ENCODE data around the gene CKAP2L. TPM values are rescaled to one million over a fixed set of nuclear protein-coding genes. Genes with fewer than 3 reads are reported as not detected.
"Not testable (repeated sequence)": the region's sequence is repeated elsewhere in the genome, so short reads cannot be mapped to it uniquely, and the experiment has no call there.

Gene CKAP2L
- total RNA-seq, 1 donor from 2014 or later, result 0.26 TPM

GRCh38 chr2:112712465-112712864 lies 51.9 kb downstream of the CKAP2L start:
- no peak for DNase-seq (ENCODE audit: low read depth)
- peaks cover 3% of the 10 kb centered on the region for H3K27me3 ChIP-seq (ENCODE audit: control insufficient read depth, insufficient read depth, low read length)
- no peaks in the 10 kb centered on the region for H3K36me3 ChIP-seq (ENCODE audit: control insufficient read depth, insufficient read depth, low read length)
- no peak for FAIRE-seq
- no peak for TF ChIP-seq CTCF (IDR thresholded peaks at IDR 0.05; ENCODE audit: insufficient read depth, low read length, severe bottlenecking)
- no peak overlapping the region for H3K4me3 ChIP-seq (ENCODE audit: low read depth, low read length)

- DNase-seq (ENCODE audit: low read depth), result no peak
- Histone ChIP-seq H3K27me3 (ENCODE audit: control insufficient read depth, insufficient read depth, low read length) (peaks cover 3% of the 10 kb centered on the region), H3K36me3 (ENCODE audit: control insufficient read depth, insufficient read depth, low read length) (no peaks in the 10 kb centered on the region), H3K4me3 (ENCODE audit: low read depth, low read length) (no peak overlapping the region)
- TF ChIP-seq CTCF (IDR thresholded peaks at IDR 0.05; ENCODE audit: insufficient read depth, low read length, severe bottlenecking), result no peak
- no peak for FAIRE-seq
Observed at GRCh38 chr2:112710956-112711750, 53.3 kb downstream of the CKAP2L start.

- TF ChIP-seq CTCF (IDR thresholded peaks at IDR 0.05; ENCODE audit: insufficient read depth, low read length, severe bottlenecking), result no peak
- Histone ChIP-seq H3K36me3 (ENCODE audit: control insufficient read depth, insufficient read depth, low read length) (no peaks in the 10 kb centered on the region), H3K4me3 (ENCODE audit: low read depth, low read length) (no peak overlapping the region), H3K27me3 (ENCODE audit: control insufficient read depth, insufficient read depth, low read length) (peaks cover 3% of the 10 kb centered on the region)
- FAIRE-seq (no peak), DNase-seq (ENCODE audit: low read depth) (no peak)
Observed at GRCh38 chr2:112709703-112710102, 54.7 kb downstream of the CKAP2L start.

- no peak for TF ChIP-seq CTCF (IDR thresholded peaks at IDR 0.05; ENCODE audit: insufficient read depth, low read length, severe bottlenecking)
- peaks cover 3% of the 10 kb centered on the region for H3K27me3 ChIP-seq (ENCODE audit: control insufficient read depth, insufficient read depth, low read length)
- no peak overlapping the region for H3K4me3 ChIP-seq (ENCODE audit: low read depth, low read length)
- DNase-seq (ENCODE audit: low read depth) (no peak), FAIRE-seq (no peak)
- no peaks in the 10 kb centered on the region for H3K36me3 ChIP-seq (ENCODE audit: control insufficient read depth, insufficient read depth, low read length)
Observed at GRCh38 chr2:112708968-112709367, 55.4 kb downstream of the CKAP2L start.

- H3K4me3 ChIP-seq (ENCODE audit: low read depth, low read length); H3K36me3 ChIP-seq (ENCODE audit: control insufficient read depth, insufficient read depth, low read length); H3K27me3 ChIP-seq (ENCODE audit: control insufficient read depth, insufficient read depth, low read length); DNase-seq (ENCODE audit: low read depth); FAIRE-seq: not testable (repeated sequence)
Observed at GRCh38 chr2:112706947-112707346, 57.5 kb downstream of the CKAP2L start.

GRCh38 chr2:112706170-112706664 lies 58.2 kb downstream of the CKAP2L start:
- FAIRE-seq (no peak), DNase-seq (ENCODE audit: low read depth) (peak; percentile 86)

More at GRCh38 chr2:112706170-112706664, 58.2 kb downstream of the CKAP2L start:
- H3K27me3 ChIP-seq (ENCODE audit: control insufficient read depth, insufficient read depth, low read length), result no peaks in the 10 kb centered on the region
- H3K4me3 ChIP-seq (ENCODE audit: low read depth, low read length), result no peak overlapping the region
- no peaks in the 10 kb centered on the region for H3K36me3 ChIP-seq (ENCODE audit: control insufficient read depth, insufficient read depth, low read length)
- TF ChIP-seq CTCF (IDR thresholded peaks at IDR 0.05; ENCODE audit: insufficient read depth, low read length, severe bottlenecking), result no peak
